Liver (tissue), 9 donors: ENCODE data around the gene ENOX1. TPM values are rescaled to one million over a fixed set of nuclear protein-coding genes. Genes with fewer than 3 reads are reported as not detected.

Experiments
- DNase-seq: peaks from one replicate; pipeline ENCODE4 v3.0.0-alpha.2; 2017; ENCODE audit warnings: low spot score
- H3K27ac ChIP-seq, 2 donors: one replicate each; pipeline ENCODE4 v1.7.0; 2013; ENCODE audit warnings: inconsistent platforms in 2 of 2, low read length in 2 of 2, control low read depth in 1 of 2, low read depth in 1 of 2, mild to moderate bottlenecking in 1 of 2
- H3K27me3 ChIP-seq, 4 donors: one replicate each; pipeline versions ENCODE4 v1.6.1 to v1.7.0; 2013; ENCODE audit warnings: low read length in 3 of 4, inconsistent platforms in 1 of 4, mild to moderate bottlenecking in 1 of 4, moderate library complexity in 1 of 4; ENCODE audit not compliant: control insufficient read depth in 4 of 4, insufficient read depth in 4 of 4
- H3K36me3 ChIP-seq, 4 donors: one replicate each; pipeline versions ENCODE4 v1.6.1 to v1.7.0; 2013; ENCODE audit warnings: low read length in 3 of 4, mild to moderate bottlenecking in 3 of 4, low read depth in 1 of 4, moderate library complexity in 1 of 4; ENCODE audit not compliant: control insufficient read depth in 4 of 4, insufficient read depth in 3 of 4
- H3K4me1 ChIP-seq, 4 donors: one replicate each; pipeline versions ENCODE4 v1.6.1 to v1.7.0; 2013; ENCODE audit warnings: low read length in 3 of 4, mild to moderate bottlenecking in 3 of 4, moderate library complexity in 1 of 4; ENCODE audit not compliant: control insufficient read depth in 4 of 4, insufficient read depth in 4 of 4
- H3K4me3 ChIP-seq, 3 donors: one replicate each; pipeline versions ENCODE4 v1.6.1 to v1.7.0; 2013; ENCODE audit warnings: low read length in 3 of 3, control low read depth in 1 of 3, low read depth in 1 of 3, mild to moderate bottlenecking in 1 of 3
- H3K9ac ChIP-seq, 2 donors: one replicate each; pipeline ENCODE4 v1.7.0; 2013; ENCODE audit warnings: low read length in 2 of 2, mild to moderate bottlenecking in 2 of 2, moderate library complexity in 2 of 2, control low read depth in 1 of 2, low read depth in 1 of 2
- H3K9me3 ChIP-seq, 4 donors: one replicate each; pipeline versions ENCODE4 v1.6.1 to v1.7.0; 2013; ENCODE audit warnings: low read length in 3 of 4; ENCODE audit not compliant: control insufficient read depth in 4 of 4
- ATF3 ChIP-seq: IDR thresholded peaks from 2 replicates; pipeline ENCODE4 v1.6.1; 2016; ENCODE audit warnings: antibody characterized with exemption
- EGR1 ChIP-seq, 2 donors: IDR thresholded peaks; 2 replicates each; pipeline ENCODE4 v1.6.1; 2016 to 2018; ENCODE audit warnings: antibody characterized with exemption in 2 of 2, low read depth in 2 of 2
- FOXA1 ChIP-seq: IDR thresholded peaks from 2 replicates; pipeline ENCODE4 v1.6.1; 2016; ENCODE audit warnings: antibody characterized with exemption
- FOXA2 ChIP-seq: IDR thresholded peaks from 2 replicates; pipeline ENCODE4 v1.6.1; 2016; ENCODE audit warnings: antibody characterized with exemption
- GABPA ChIP-seq, 2 donors: IDR thresholded peaks in 1 of 2; conservative IDR thresholded peaks in 1 of 2; 2 replicates each; pipeline ENCODE4 v1.6.1; 2016; ENCODE audit warnings: antibody characterized with exemption in 2 of 2, mild to moderate bottlenecking in 1 of 2, moderate library complexity in 1 of 2
- HNF4A ChIP-seq, 2 donors: conservative IDR thresholded peaks; 2 replicates each; pipeline ENCODE4 v1.6.1; 2016; ENCODE audit warnings: antibody characterized with exemption in 2 of 2, mild to moderate bottlenecking in 2 of 2
- HNF4G ChIP-seq: IDR thresholded peaks from 2 replicates; pipeline ENCODE4 v1.6.1; 2016; ENCODE audit warnings: antibody characterized with exemption
- JUND ChIP-seq, 2 donors: IDR thresholded peaks; 2 replicates each; pipeline ENCODE4 v1.6.1; 2016; ENCODE audit warnings: antibody characterized with exemption in 2 of 2
- MAX ChIP-seq: IDR thresholded peaks from 2 replicates; pipeline ENCODE4 v1.6.1; 2016; ENCODE audit warnings: antibody characterized with exemption
- NR2F2 ChIP-seq: IDR thresholded peaks from 2 replicates; pipeline ENCODE4 v1.6.1; 2016; ENCODE audit warnings: antibody characterized with exemption
- RAD21 ChIP-seq, 2 donors: IDR thresholded peaks; 2 replicates each; pipeline ENCODE4 v1.6.1; 2016; ENCODE audit warnings: antibody characterized with exemption in 2 of 2, mild to moderate bottlenecking in 2 of 2
- RXRA ChIP-seq, 2 donors: IDR thresholded peaks; 2 replicates each; pipeline ENCODE4 v1.6.1; 2017 to 2018; ENCODE audit warnings: antibody characterized with exemption in 2 of 2, mild to moderate bottlenecking in 1 of 2
- SP1 ChIP-seq: IDR thresholded peaks from 2 replicates; pipeline ENCODE4 v1.6.1; 2018; ENCODE audit warnings: antibody characterized with exemption, mild to moderate bottlenecking
- TAF1 ChIP-seq: conservative IDR thresholded peaks from 2 replicates; pipeline ENCODE4 v1.6.1; 2016; ENCODE audit warnings: antibody characterized with exemption, mild to moderate bottlenecking
- WGBS: extraction: QIAGEN DNeasy Blood & Tissue Kit; methylation state at CpG from one replicate; pipeline ENCODE4 v1.1.7; 2013; 5-methylcytosine and 5-hydroxymethylcytosine counted together
- polyA plus RNA-seq, 2 donors: library from polyadenylated mRNA; stranded (reverse) in 1 of 2; unstranded in 1 of 2; fragments of 200-250 nt in 1 of 2; fragments of >200 nt in 1 of 2; fragmentation: Nextera tagmentation in 1 of 2; extraction: Ambion mirVana in 1 of 2; gene quantifications; one replicate each; pipeline versions ENCODE4 v1.2.1 to v1.2.3, GENCODE V29; 2013 to 2015
- total RNA-seq, 2 donors: library from RNA; depleted of rRNA; stranded (reverse); fragments of >200 nt; gene quantifications; one replicate each; pipeline ENCODE4 v1.2.3, GENCODE V29; 2014
- TF ChIP-seq, protein P1 (sequence below): fragments of 150-350 bp; IDR thresholded peaks from 2 replicates; pipeline ENCODE4 v1.5.1; 2017; ENCODE audit warnings: improper control_type of control experiment, low read depth, low read length; ENCODE audit not compliant: missing input control
- TF ChIP-seq, protein P2 (sequence below): IDR thresholded peaks from 2 replicates; pipeline ENCODE4 v1.6.1; 2016; ENCODE audit warnings: antibody characterized with exemption
- donor health status: healthy.
- donor health status: healthy.
- donor health status: healthy.
- donor health status: healthy.
- donor health status: healthy.

Gene ENOX1
- total and polyA plus RNA-seq, 4 donors: 0.02 to 0.33 (median 0.08) TPM; not detected in 1

GRCh38 chr13:43573361-43573740 is 213.4 kb downstream of the ENOX1 start (continued):
- no peak for TF ChIP-seq GABPA (IDR thresholded peaks at IDR 0.05 in 1 of 2, conservative IDR thresholded peaks at IDR 0.05 in 1 of 2)
- no peak for TF ChIP-seq EGR1 (IDR thresholded peaks at IDR 0.05; ENCODE audit: low read depth in 2 of 2)
- no peak for TF ChIP-seq FOXA2
- no peak for TF ChIP-seq ATF3

DNA sequence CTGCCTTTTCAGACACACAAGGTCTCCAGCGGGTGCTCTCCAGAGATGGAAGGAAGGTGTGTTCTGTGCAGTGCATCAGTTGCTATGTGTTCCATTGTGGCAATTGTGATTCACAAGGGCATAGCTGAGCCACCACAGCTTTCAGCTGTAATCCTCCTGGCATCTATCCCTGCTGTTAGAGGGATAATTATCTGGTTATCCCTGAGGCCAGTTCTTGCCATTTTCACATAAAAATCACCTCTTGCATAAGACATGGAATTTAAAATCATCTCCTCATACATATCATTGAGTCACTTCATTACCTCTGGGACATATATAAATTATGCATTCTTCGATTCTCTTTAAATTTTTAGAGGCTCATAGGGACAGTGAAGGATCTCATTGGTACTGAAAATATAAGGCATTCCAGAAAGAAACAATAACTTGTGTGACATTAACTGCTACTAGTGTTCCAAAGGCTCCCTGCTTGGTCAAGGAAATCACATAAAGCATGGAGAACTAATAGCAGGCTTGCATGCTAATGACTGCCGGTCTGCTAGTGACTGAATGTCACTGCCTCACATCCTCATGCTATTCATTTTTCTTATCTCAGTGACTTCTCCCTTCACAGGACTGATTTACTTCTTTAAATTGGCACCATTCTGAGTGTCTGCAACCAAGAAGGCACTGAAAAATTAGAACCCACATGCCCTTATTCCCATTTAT is 214.0 kb downstream of the ENOX1 start:
- H3K27ac ChIP-seq: no peak overlapping the region
- H3K9me3 ChIP-seq: no peaks in the 10 kb centered on the region
- no peaks in the 10 kb centered on the region for H3K4me1 ChIP-seq
- TF ChIP-seq EGR1 (IDR thresholded peaks at IDR 0.05; ENCODE audit: low read depth in 2 of 2) (no peak), TAF1 (no peak), GABPA (IDR thresholded peaks at IDR 0.05 in 1 of 2, conservative IDR thresholded peaks at IDR 0.05 in 1 of 2) (no peak), NR2F2 (no peak), SP1 (no peak)
- TF ChIP-seq, protein P1, sequence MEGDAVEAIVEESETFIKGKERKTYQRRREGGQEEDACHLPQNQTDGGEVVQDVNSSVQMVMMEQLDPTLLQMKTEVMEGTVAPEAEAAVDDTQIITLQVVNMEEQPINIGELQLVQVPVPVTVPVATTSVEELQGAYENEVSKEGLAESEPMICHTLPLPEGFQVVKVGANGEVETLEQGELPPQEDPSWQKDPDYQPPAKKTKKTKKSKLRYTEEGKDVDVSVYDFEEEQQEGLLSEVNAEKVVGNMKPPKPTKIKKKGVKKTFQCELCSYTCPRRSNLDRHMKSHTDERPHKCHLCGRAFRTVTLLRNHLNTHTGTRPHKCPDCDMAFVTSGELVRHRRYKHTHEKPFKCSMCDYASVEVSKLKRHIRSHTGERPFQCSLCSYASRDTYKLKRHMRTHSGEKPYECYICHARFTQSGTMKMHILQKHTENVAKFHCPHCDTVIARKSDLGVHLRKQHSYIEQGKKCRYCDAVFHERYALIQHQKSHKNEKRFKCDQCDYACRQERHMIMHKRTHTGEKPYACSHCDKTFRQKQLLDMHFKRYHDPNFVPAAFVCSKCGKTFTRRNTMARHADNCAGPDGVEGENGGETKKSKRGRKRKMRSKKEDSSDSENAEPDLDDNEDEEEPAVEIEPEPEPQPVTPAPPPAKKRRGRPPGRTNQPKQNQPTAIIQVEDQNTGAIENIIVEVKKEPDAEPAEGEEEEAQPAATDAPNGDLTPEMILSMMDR: no peak
- no peak overlapping the region for H3K4me3 ChIP-seq
- H3K27me3 ChIP-seq: peaks cover 0 to 5% (median 0%) of the 10 kb centered on the region in 4 donors
- DNase-seq: no peak
- no peaks in the 10 kb centered on the region for H3K36me3 ChIP-seq
- 86% methylated on average over 3 of the region's 3 CpGs for WGBS
- no peak overlapping the region for H3K9ac ChIP-seq

- TF ChIP-seq EGR1 (IDR thresholded peaks at IDR 0.05; ENCODE audit: low read depth in 2 of 2) (no peak), SP1 (no peak), TAF1 (no peak), GABPA (IDR thresholded peaks at IDR 0.05 in 1 of 2, conservative IDR thresholded peaks at IDR 0.05 in 1 of 2) (no peak), RAD21 (IDR thresholded peaks at IDR 0.05) (no peak), NR2F2 (no peak), HNF4G (no peak), JUND (IDR thresholded peaks at IDR 0.05) (no peak), MAX (no peak), HNF4A (conservative IDR thresholded peaks at IDR 0.05) (no peak), ATF3 (no peak), FOXA1 (no peak), RXRA (IDR thresholded peaks at IDR 0.05) (no peak)
- TF ChIP-seq, protein P1: no peak
- TF ChIP-seq, protein P2, sequence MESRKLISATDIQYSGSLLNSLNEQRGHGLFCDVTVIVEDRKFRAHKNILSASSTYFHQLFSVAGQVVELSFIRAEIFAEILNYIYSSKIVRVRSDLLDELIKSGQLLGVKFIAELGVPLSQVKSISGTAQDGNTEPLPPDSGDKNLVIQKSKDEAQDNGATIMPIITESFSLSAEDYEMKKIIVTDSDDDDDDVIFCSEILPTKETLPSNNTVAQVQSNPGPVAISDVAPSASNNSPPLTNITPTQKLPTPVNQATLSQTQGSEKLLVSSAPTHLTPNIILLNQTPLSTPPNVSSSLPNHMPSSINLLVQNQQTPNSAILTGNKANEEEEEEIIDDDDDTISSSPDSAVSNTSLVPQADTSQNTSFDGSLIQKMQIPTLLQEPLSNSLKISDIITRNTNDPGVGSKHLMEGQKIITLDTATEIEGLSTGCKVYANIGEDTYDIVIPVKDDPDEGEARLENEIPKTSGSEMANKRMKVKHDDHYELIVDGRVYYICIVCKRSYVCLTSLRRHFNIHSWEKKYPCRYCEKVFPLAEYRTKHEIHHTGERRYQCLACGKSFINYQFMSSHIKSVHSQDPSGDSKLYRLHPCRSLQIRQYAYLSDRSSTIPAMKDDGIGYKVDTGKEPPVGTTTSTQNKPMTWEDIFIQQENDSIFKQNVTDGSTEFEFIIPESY: no peak
- H3K4me1 ChIP-seq: no peaks in the 10 kb centered on the region
- no peak for DNase-seq
- 68% methylated on average over 2 of the region's 2 CpGs for WGBS
- no peaks in the 10 kb centered on the region for H3K36me3 ChIP-seq
- H3K9ac ChIP-seq: no peak overlapping the region
- H3K27ac ChIP-seq: no peak overlapping the region
- H3K4me3 ChIP-seq: no peak overlapping the region
- H3K27me3 ChIP-seq: peaks cover 0 to 5% (median 0%) of the 10 kb centered on the region in 4 donors
- no peaks in the 10 kb centered on the region for H3K9me3 ChIP-seq
These were observed 217.1 kb downstream of the ENOX1 start for GRCh38 chr13:43569658-43570057.
